NCI-H748 (cell line): Measurements from ENCODE around the gene BNIP3.

Source experiments
- DNase-seq: peaks from one replicate; lab custom pipeline; 2025; ENCODE audit not compliant: unreplicated experiment; lab: John Stamatoyannopoulos, UW

Gene BNIP3, protein sequence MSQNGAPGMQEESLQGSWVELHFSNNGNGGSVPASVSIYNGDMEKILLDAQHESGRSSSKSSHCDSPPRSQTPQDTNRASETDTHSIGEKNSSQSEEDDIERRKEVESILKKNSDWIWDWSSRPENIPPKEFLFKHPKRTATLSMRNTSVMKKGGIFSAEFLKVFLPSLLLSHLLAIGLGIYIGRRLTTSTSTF

DNA sequence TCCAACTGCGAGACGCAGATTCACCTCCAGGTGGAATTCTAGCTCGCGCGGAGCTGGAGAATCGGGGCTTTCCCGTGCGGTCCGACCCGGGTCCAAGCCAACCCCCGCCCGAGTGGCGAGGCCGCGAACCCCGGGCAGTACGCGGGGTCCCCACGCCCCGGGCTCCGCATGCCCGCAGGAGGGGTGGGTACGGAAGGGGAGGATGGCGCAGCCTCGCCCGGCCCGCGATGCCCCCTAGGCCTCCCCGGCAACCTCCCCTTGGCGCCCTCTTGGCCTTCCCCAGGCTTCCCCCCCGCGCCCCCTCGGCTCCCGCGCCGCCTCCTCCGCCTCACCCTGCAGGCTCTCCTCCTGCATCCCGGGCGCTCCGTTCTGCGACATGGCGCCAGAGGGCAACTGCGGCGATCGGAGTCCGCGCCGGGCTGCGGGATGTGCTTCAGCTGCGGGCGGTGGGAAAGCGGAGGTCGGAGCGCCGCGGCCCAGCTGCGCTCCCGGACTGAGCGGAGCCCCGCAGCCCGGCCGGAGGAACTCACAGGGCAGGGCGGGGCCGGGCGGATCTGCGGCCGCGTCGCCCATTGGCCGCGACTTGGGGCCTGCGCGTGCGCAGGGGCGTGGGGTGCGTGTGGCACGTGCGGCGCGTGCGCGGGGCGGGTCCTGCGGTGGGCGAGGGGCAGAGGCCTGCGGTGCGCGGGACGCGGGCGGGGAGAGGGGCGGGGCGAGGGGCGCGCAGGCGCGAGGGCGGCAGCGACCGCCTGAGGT is at the start of gene BNIP3:
Gene BNIP3, minus strand, starts transcription at position 495 of the 756 bp plus-strand sequence. Its CDS starts 117 bp downstream, at position 378.
- DNase-seq = peak; percentile 90

- peak; percentile 4 for DNase-seq
Measured at GRCh38 chr10:132030898-132031463, 49.3 kb upstream of the BNIP3 start.

DNA sequence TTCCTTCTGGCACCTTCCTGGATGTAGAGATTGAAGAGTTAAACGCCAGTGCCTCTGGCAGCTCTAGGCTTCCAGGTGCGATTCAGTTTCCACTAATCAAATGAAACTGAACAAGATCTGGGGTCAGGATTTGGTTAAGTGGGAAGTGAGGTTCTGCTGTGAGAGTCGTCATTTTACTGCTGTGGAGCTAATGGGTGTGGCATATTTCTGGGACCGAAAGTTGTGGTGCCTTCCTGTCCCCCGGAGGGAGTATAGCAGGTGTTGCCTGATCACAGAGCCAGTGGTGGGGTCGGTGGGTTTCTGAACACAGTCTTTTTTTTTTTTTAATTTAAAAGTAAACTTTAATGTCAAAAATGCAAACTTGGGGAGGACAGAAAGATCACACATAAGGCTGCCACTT is 47.0 kb upstream of the BNIP3 start:
- DNase-seq = no peak

- peak; percentile 9 for DNase-seq
Measured at GRCh38 chr10:132027423-132027983, 45.8 kb upstream of the BNIP3 start.

GRCh38 chr10:132023092-132023811 is 41.5 kb upstream of the BNIP3 start:
- peak; percentile 67 for DNase-seq

DNA sequence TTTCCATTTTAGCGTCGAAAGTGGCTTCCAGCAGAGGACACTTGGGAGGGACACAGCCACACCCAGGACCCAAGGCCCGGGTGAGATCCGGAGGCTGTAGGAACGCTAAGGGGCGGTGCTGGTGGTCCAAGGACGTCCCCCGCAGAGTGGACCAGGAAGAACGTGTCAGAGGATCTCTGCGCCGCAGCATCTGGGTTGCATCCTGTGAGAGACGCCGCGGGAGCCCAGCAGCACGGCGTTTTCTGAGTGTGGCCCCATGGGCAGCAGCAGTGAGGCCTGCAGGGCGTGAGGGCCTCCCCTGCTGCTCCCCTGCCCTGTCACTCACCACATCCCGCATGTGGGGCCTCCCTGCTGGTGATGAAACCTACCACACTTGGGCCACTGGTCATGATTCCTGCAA is 40.5 kb upstream of the BNIP3 start:
- no peak for DNase-seq

DNA sequence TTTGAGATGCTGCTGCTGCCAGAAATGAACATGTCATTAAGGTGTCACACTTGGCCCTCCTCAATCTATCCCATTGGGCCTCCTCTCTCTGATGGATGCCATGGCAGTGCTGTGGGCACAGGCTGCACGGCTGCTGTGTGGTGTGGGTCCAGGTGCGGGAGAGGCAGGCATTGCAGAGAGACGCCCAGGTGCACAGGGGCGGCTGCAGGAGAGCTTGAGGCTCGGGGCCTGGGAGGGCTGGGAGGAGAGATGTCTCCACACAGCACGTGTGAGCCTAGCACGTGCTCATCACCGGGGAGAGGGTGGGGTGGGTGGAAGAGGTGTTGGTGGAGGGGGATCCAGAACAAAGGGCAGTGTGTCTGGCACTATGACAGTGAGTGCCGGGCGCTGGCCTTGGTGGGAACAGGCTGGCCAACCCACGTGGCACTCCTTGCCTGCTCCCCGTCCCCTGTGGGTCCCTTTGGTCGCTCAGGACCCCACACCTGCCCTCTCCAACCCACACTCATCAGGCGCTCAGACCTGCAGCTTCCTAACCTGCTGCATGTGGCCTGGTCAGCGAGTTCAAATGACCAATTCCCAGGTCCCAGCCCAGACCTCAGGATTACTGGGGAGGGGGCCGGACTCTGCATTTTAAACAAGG is 39.9 kb upstream of the BNIP3 start:
- no peak for DNase-seq

GRCh38 chr10:132021046-132021445 is 39.3 kb upstream of the BNIP3 start:
- no peak for DNase-seq

DNA sequence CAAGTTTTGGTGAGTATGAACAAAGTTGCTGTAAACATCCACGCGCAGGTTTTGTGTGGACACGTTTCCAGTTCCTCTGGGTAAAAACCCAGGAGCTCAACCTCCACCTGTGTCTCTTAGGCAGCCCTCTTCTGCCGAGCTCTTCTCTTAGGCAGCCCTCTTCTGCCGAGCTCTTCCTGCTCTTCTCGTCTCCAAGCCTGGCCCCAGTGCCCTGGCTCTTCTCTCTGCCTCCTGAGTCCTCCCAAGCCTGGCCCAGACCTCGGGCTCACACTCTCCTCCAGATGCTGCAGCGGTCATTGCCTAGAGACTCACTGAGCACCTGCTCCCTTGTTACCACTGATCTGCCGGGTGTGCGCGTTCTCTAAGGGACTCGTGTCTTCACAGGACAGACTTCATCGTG is 38.7 kb upstream of the BNIP3 start:
- no peak for DNase-seq

DNA sequence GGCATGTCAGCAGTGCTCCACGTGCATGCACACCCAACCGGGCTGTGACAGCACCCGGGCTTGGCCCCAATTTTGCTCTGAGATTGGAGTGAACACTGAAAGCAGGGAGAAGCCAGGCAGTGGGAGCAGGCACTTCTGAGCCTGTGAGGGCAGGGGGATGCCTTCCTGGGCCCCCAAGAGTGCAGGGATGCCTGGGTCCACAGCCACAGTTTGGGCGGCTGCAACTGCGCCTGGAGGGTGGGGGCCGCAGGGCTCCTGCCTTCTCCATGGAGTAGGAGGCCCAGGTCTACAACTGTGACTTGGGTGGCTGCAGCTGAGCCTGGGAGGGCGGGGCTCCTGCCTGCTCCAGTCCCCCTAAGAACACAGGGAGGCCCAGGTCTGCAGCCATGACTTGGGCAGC is 37.6 kb upstream of the BNIP3 start:
- no peak for DNase-seq

DNA sequence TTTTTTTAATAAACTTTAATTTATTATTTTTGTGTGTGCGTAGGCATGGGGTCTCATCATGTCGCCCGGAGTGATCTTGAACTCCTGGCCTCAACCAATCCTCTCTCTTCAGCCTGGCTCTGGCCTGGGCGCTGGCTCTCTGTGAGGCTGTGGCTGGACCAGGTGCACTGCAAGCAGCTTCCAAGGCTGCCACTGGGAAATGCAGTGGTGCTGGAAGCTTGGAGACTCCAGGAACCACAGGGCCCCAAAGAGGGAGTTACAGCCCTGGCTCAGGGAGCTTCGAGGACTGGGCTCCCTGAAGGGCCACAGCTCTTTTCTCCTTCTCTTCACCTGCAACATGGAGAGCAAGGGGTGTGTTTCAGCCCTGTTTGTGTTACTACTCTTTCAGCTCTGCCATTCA is 36.7 kb upstream of the BNIP3 start:
- no peak for DNase-seq

- DNase-seq = no peak
Measured at GRCh38 chr10:132016514-132016913, 34.8 kb upstream of the BNIP3 start.

GRCh38 chr10:132011445-132011844 is 29.7 kb upstream of the BNIP3 start:
- no peak for DNase-seq

GRCh38 chr10:132011024-132011423 is 29.3 kb upstream of the BNIP3 start:
- DNase-seq = no peak

DNA sequence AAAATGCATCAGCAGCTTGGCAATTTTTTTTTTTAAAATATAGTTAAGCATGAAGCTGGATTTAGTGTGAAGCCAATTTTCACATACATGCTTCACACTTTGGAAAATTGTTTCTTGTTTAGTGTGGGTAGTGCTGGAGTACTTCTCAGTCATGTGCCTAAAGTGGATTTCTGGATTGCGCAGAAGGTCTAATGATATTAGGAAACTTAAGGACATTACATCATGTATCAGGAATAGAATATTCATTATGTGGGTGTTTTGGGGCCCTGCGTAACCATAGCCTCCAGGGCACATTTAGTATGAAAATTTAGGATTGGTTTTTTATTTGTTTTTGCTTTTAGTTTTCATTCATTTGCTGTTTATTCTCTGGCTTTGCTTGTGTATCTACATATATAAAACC is 28.8 kb upstream of the BNIP3 start:
- DNase-seq = no peak

- DNase-seq = no peak
Measured at GRCh38 chr10:132009575-132009974, 27.9 kb upstream of the BNIP3 start.

DNA sequence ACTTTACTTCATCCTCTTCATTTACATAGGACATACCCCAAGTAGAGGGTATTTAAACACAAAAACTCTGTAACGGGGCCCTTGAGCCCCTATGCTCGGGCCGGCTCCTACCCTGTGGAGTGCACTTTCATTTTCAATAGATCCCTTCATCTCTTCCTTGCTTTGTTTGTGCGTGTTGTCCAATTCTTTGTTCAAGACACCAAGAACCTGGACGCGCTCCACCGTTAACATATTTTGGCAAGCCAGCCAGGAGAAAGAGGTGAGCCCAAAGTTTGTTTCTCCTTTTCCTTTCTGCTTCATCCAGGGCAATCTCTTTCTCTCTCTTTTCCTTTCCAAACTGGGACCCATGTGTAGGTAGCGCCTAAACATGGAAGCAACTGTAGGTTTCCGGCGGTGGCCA is 26.0 kb upstream of the BNIP3 start:
- DNase-seq = no peak

DNA sequence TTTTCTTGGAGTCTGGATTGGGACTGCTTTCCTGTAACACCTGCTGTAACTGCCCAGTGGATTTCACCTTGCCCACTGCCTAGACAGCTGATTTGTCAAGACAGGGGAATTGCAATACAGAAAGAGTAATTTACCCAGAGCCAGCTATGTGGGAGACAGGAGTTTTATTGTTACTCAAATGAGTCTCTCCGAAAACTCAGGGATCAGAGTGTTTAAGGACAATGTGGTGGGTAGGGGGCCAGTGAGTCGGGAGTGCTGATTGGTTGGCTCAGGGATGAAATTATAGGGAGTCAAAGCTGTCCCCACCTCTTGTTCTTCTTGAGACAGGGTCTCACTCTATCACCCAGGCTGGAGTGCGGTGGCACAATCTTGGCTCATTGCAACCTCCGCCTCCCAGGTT is 25.2 kb upstream of the BNIP3 start:
- no peak for DNase-seq

DNA sequence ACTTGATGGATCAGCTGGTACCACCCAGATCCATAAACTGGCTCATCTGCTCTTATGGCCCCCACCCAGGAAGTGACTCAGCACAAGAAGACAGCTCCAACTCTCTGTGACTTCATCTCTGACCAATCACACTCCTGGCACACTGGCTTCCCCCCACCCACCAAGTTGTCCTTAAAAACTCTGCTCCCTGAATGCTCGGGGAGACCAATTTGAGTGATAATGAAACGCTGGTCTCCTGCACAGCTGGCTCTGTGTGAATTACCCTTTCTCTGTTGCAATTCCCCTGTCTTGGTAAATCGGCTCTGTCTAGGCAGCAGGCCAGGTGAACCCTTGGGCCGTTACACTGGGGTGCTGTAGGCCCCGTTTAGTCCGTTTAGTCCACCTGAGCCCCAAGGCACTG is 23.4 kb upstream of the BNIP3 start:
- no peak for DNase-seq

- DNase-seq = no peak
Measured at GRCh38 chr10:132004052-132004451, 22.3 kb upstream of the BNIP3 start.
